ENCODE measurements around the gene HRH1. TPM values are rescaled to one million over a fixed set of nuclear protein-coding genes. Genes with fewer than 3 reads are reported as not detected.
"Not testable (repeated sequence)": the region's sequence is repeated elsewhere in the genome, so short reads cannot be mapped to it uniquely, and the experiment has no call there.

Gene HRH1
- total and polyA plus RNA-seq, 2 of the 13 experiments (the other 11 are each of a cell fraction or from before 2014, with no cell fraction given): not detected

GRCh38 chr3:11204697-11205348, 50.5 kb downstream of the HRH1 start (continued):
- TF ChIP-seq KLF15 (CRISPR knock-in tag; IDR thresholded peaks at IDR 0.05; ENCODE audit: borderline replicate concordance) (no peak), KDM5B (CRISPR knock-in tag; IDR thresholded peaks at IDR 0.05; ENCODE audit: borderline replicate concordance) (no peak), GLMP (CRISPR knock-in tag; IDR thresholded peaks at IDR 0.05; ENCODE audit: borderline replicate concordance) (no peak)

GRCh38 chr3:11205881-11206280, 51.6 kb downstream of the HRH1 start:
- intact Hi-C loops (cut with micrococcal nuclease; ENCODE audit: unreplicated experiment); H3K9ac ChIP-seq (ENCODE audit: insufficient read depth, low read depth, low read length); H2AFZ ChIP-seq (ENCODE audit: low read length); CTCF ChIA-PET (ENCODE audit: low intra/inter-chr PET ratio, low total read pairs); FAIRE-seq; H3K4me3 ChIP-seq (replicated peaks in 1 of 3; ENCODE audit: insufficient read depth in 1 of 3, low read depth in 2 of 3, low read length in 3 of 3); H4K20me1 ChIP-seq (ENCODE audit: insufficient read depth, low read length); H3K4me1 ChIP-seq (ENCODE audit: insufficient read depth, low read length); DNase-seq (ENCODE audit: low spot score); H3K27ac ChIP-seq (ENCODE audit: extremely low read length, insufficient read depth, low read length); POLR2A ChIA-PET; H3K36me3 ChIP-seq (replicated peaks in 1 of 2; ENCODE audit: control insufficient read depth in 1 of 2, insufficient read depth in 2 of 2, low read length in 2 of 2); H3K9me3 ChIP-seq (ENCODE audit: low read length); in situ Hi-C loops (cut with HindIII; ENCODE audit: extremely low pct_ligation_motif_present, low pct_unique_long_range_greater_than_20kb); H3K79me2 ChIP-seq (ENCODE audit: insufficient read depth, low read length); H3K4me2 ChIP-seq (ENCODE audit: low read depth, low read length); BruUV-seq (replicated peaks): not testable (repeated sequence)
- TF ChIP-seq CTCF (CRISPR knock-in tag; IDR thresholded peaks at IDR 0.05): peak; percentile 39
- peak; percentile 39 for TF ChIP-seq STAG1 (CRISPR knock-in tag; IDR thresholded peaks at IDR 0.05)
- H3K27me3 ChIP-seq (ENCODE audit: control insufficient read depth in 1 of 2, insufficient read depth in 2 of 2, low read length in 2 of 2): peaks cover 0 to 22% of the 10 kb centered on the region in 2 experiments
- 52% methylated on average over 14 of the region's 14 CpGs for WGBS (ENCODE audit: low lambda C conversion rate)
- peak; percentile 71; the same call in 2 of the 3 replicates for ATAC-seq
